HepG2 (cell line): ENCODE results near the gene RIOK3. TPM values are rescaled to one million over a fixed set of nuclear protein-coding genes. Genes with fewer than 3 reads are reported as not detected.

Source experiments
- ASH2L ChIP-seq: fragments of 300-600, 200-600 bp; sonication (generic); IDR thresholded peaks from 2 replicates; pipeline ENCODE4 v1.7.0; 2017; ENCODE audit warnings: low read depth, mild to moderate bottlenecking, moderate library complexity, mixed read lengths, low read length; ENCODE audit not compliant: insufficient read length
- HDAC6 ChIP-seq: fragments of 200-600 bp; sonication (generic); IDR thresholded peaks from 2 replicates; pipeline ENCODE4 v1.7.0; 2017; ENCODE audit warnings: mild to moderate bottlenecking, antibody characterized with exemption, low read length, low read depth
- HMGXB3 ChIP-seq: sonication (generic); formaldehyde crosslinking; IDR thresholded peaks from 2 replicates; pipeline ENCODE4 v1.4.0; 2020; ENCODE audit warnings: missing genetic modification reagents, borderline replicate concordance
- KIAA2018 ChIP-seq: sonication (generic); formaldehyde crosslinking; IDR thresholded peaks from 2 replicates; pipeline ENCODE4 v1.5.0; 2020; ENCODE audit warnings: mild to moderate bottlenecking, missing genetic modification reagents, borderline replicate concordance
- KLF11 ChIP-seq: IDR thresholded peaks from 2 replicates; pipeline ENCODE4 v1.6.1; 2016; ENCODE audit warnings: missing compliant biosample characterization
- MATR3 ChIP-seq: sonication (generic); formaldehyde crosslinking; IDR thresholded peaks from 2 replicates; pipeline ENCODE4 v1.4.0; 2020; ENCODE audit warnings: missing genetic modification reagents
- TRIM22 ChIP-seq: fragments of 450-650 bp; IDR thresholded peaks from 2 replicates; pipeline ENCODE4 v1.6.1; 2017
- ZFP91 ChIP-seq: sonication (generic); formaldehyde crosslinking; IDR thresholded peaks from 2 replicates; pipeline ENCODE4 v1.9.0; 2022; ENCODE audit warnings: missing genetic modification reagents, mild to moderate bottlenecking, borderline replicate concordance
- ZNF225 ChIP-seq: sonication (generic); formaldehyde crosslinking; IDR thresholded peaks from 2 replicates; pipeline ENCODE4 v1.4.0; 2020; ENCODE audit warnings: mild to moderate bottlenecking, missing genetic modification reagents
- ZNF441 ChIP-seq: sonication (generic); formaldehyde crosslinking; IDR thresholded peaks from 2 replicates; pipeline ENCODE4 v1.7.0; 2021; ENCODE audit warnings: missing genetic modification reagents, borderline replicate concordance
- ZNF670 ChIP-seq: sonication (generic); formaldehyde crosslinking; IDR thresholded peaks from 2 replicates; pipeline ENCODE4 v1.8.0; 2022; ENCODE audit warnings: mild to moderate bottlenecking, missing genetic modification reagents, borderline replicate concordance
- ZNF883 ChIP-seq: sonication (generic); formaldehyde crosslinking; IDR thresholded peaks from 2 replicates; pipeline ENCODE4 v1.5.1; 2020; ENCODE audit warnings: mild to moderate bottlenecking, missing genetic modification reagents; ENCODE audit errors: not compliant biosample characterization
- polyA plus RNA-seq, 8 experiments: library from polyadenylated mRNA; depleted of rRNA in 3 of 8; stranded (reverse) in 7 of 8; unstranded in 1 of 8; fragments of >200 nt; fragmentation: Illumina TruSeq in 4 of 8; extraction: Trizol in 4 of 8; gene quantifications; 2 replicates each; pipeline versions ENCODE4 v1.2.1 to v1.2.3, GENCODE V29; 2011 to 2016; ENCODE audit warnings: low read depth in 4 of 8, missing spikeins in 1 of 8, mixed read lengths in 1 of 8; ENCODE audit not compliant: insufficient read depth in 1 of 8
- total RNA-seq, 5 experiments: library from RNA; depleted of rRNA; stranded (reverse); fragments of >200 nt; fragmentation: Illumina TruSeq; extraction: Trizol; gene quantifications; 2 replicates each; pipeline ENCODE4 v1.2.3, GENCODE V29; 2016; ENCODE audit warnings: low read depth in 1 of 5

The RIOK3 gene
- total and polyA plus RNA-seq, 2 of the 13 experiments (the other 11 are each of a cell fraction or from before 2014, with no cell fraction given), result 26.7 to 36.0 TPM

GRCh38 chr18:23437357-23438045 lies 15.6 kb upstream of the RIOK3 start (continued):
- TF ChIP-seq ASH2L, result peak; percentile 82
- no peak for TF ChIP-seq TRIM22
- TF ChIP-seq ZNF441, result peak; percentile 51; the same call in 1 of the 2 replicates
- no peak for TF ChIP-seq MATR3 (CRISPR knock-in tag)
- peak; percentile 75 for TF ChIP-seq ZNF883 (CRISPR knock-in tag)
- TF ChIP-seq ZNF225 (CRISPR knock-in tag), result 0 out of 2 replicates have a peak, but pooled peaks have one; percentile 38
- TF ChIP-seq KLF11 (CRISPR knock-in tag), result 0 out of 2 replicates have a peak, but pooled peaks have one; percentile 32
- TF ChIP-seq ZFP91 (CRISPR knock-in tag), result peak; percentile 99
- TF ChIP-seq KIAA2018 (CRISPR knock-in tag), result peak; percentile 40; the same call in 1 of the 2 replicates
- 0 out of 2 replicates have a peak, but pooled peaks have one; percentile 34 for TF ChIP-seq ZNF670 (CRISPR knock-in tag)
- TF ChIP-seq HMGXB3 (CRISPR knock-in tag), result no peak
- TF ChIP-seq HDAC6, result no peak
